HepG2 (cell line): ENCODE data around the gene NEK8. TPM values are rescaled to one million over a fixed set of nuclear protein-coding genes. Genes with fewer than 3 reads are reported as not detected.

ENCODE experiments used
- AKAP8 ChIP-seq: sonication (generic); formaldehyde crosslinking; IDR thresholded peaks from 2 replicates; pipeline ENCODE4 v1.5.1; 2020; ENCODE audit warnings: mild to moderate bottlenecking, missing genetic modification reagents
- ARNT2 ChIP-seq: sonication (generic); formaldehyde crosslinking; IDR thresholded peaks from 2 replicates; pipeline ENCODE4 v1.8.0; 2022; ENCODE audit warnings: mild to moderate bottlenecking, low read depth, missing genetic modification reagents, moderate library complexity
- CEBPB ChIP-seq: IDR thresholded peaks from 2 replicates; pipeline ENCODE4 v1.6.1; 2011; ENCODE audit warnings: low read depth, low read length, improper control_type of control experiment, borderline replicate concordance
- GMEB1 ChIP-seq: sonication (generic); formaldehyde crosslinking; IDR thresholded peaks from 2 replicates; pipeline ENCODE4 v1.5.1; 2020; ENCODE audit warnings: missing genetic modification reagents, mild to moderate bottlenecking, borderline replicate concordance
- IRF2 ChIP-seq: IDR thresholded peaks from 2 replicates; pipeline ENCODE4 v1.6.1; 2018; ENCODE audit warnings: missing genetic modification reagents, missing compliant biosample characterization
- KDM4B ChIP-seq: sonication (generic); formaldehyde crosslinking; IDR thresholded peaks from 2 replicates; pipeline ENCODE4 v1.4.0; 2020; ENCODE audit warnings: missing genetic modification reagents
- KDM5A ChIP-seq: fragments of 200-600 bp; sonication (generic); IDR thresholded peaks from 2 replicates; pipeline ENCODE4 v1.7.0; 2018; ENCODE audit warnings: antibody characterized with exemption, mild to moderate bottlenecking, low read length, borderline replicate concordance
- MIER2 ChIP-seq: IDR thresholded peaks from 2 replicates; pipeline ENCODE4 v1.6.1; 2016; ENCODE audit warnings: missing biosample characterization, missing genetic modification reagents
- NBN ChIP-seq: fragments of 450-650 bp; conservative IDR thresholded peaks from 2 replicates; pipeline ENCODE4 v1.6.1; 2017
- SIX1 ChIP-seq: sonication (generic); formaldehyde crosslinking; IDR thresholded peaks from 2 replicates; pipeline ENCODE4 v1.4.0; 2020; ENCODE audit warnings: missing genetic modification reagents, borderline replicate concordance
- TBP ChIP-seq: sonication (generic); formaldehyde crosslinking; IDR thresholded peaks from 2 replicates; pipeline ENCODE4 v1.5.0; 2020; ENCODE audit warnings: missing genetic modification reagents
- XBP1 ChIP-seq: sonication (generic); formaldehyde crosslinking; IDR thresholded peaks from 2 replicates; pipeline ENCODE4 v1.5.0; 2020; ENCODE audit warnings: missing genetic modification reagents
- ZBTB20 ChIP-seq: sonication (generic); formaldehyde crosslinking; IDR thresholded peaks from 2 replicates; pipeline ENCODE4 v1.8.1; 2023; ENCODE audit warnings: missing genetic modification reagents, low read depth, mild to moderate bottlenecking, borderline replicate concordance
- ZBTB37 ChIP-seq: sonication (generic); formaldehyde crosslinking; IDR thresholded peaks from 2 replicates; pipeline ENCODE4 v1.4.0; 2020; ENCODE audit warnings: mild to moderate bottlenecking, missing genetic modification reagents
- ZNF124 ChIP-seq: sonication (generic); formaldehyde crosslinking; IDR thresholded peaks from 2 replicates; pipeline ENCODE4 v1.4.0; 2020; ENCODE audit warnings: missing genetic modification reagents
- ZNF343 ChIP-seq: sonication (generic); formaldehyde crosslinking; IDR thresholded peaks from 2 replicates; pipeline ENCODE4 v1.4.0; 2020; ENCODE audit warnings: mild to moderate bottlenecking, missing genetic modification reagents
- ZNF451 ChIP-seq: sonication (generic); formaldehyde crosslinking; IDR thresholded peaks from 2 replicates; pipeline ENCODE4 v1.5.0; 2020; ENCODE audit warnings: mild to moderate bottlenecking, missing genetic modification reagents
- ZNF512B ChIP-seq: sonication (generic); formaldehyde crosslinking; IDR thresholded peaks from 2 replicates; pipeline ENCODE4 v1.5.1; 2020; ENCODE audit warnings: missing genetic modification reagents, mild to moderate bottlenecking, borderline replicate concordance
- ZNF547 ChIP-seq: sonication (generic); formaldehyde crosslinking; IDR thresholded peaks from 2 replicates; pipeline ENCODE4 v1.5.1; 2020; ENCODE audit warnings: mild to moderate bottlenecking, missing genetic modification reagents
- ZNF737 ChIP-seq: sonication (generic); formaldehyde crosslinking; IDR thresholded peaks from 2 replicates; pipeline ENCODE4 v1.5.0; 2020; ENCODE audit warnings: missing genetic modification reagents, mild to moderate bottlenecking, borderline replicate concordance
- polyA plus RNA-seq, 8 experiments: library from polyadenylated mRNA; depleted of rRNA in 3 of 8; stranded (reverse) in 7 of 8; unstranded in 1 of 8; fragments of >200 nt; fragmentation: Illumina TruSeq in 4 of 8; extraction: Trizol in 4 of 8; gene quantifications; 2 replicates each; pipeline versions ENCODE4 v1.2.1 to v1.2.3, GENCODE V29; 2011 to 2016; ENCODE audit warnings: low read depth in 4 of 8, missing spikeins in 1 of 8, mixed read lengths in 1 of 8; ENCODE audit not compliant: insufficient read depth in 1 of 8
- total RNA-seq, 5 experiments: library from RNA; depleted of rRNA; stranded (reverse); fragments of >200 nt; fragmentation: Illumina TruSeq; extraction: Trizol; gene quantifications; 2 replicates each; pipeline ENCODE4 v1.2.3, GENCODE V29; 2016; ENCODE audit warnings: low read depth in 1 of 5
- TF ChIP-seq, protein P1 (sequence below): sonication (generic); formaldehyde crosslinking; IDR thresholded peaks from 2 replicates; pipeline ENCODE4 v1.4.0; 2020; ENCODE audit warnings: mild to moderate bottlenecking, missing genetic modification reagents
- TF ChIP-seq, protein P2 (sequence below): IDR thresholded peaks from 2 replicates; pipeline ENCODE4 v1.6.1; 2012; ENCODE audit warnings: low read depth, low read length, improper control_type of control experiment

NEK8 gene
- total and polyA plus RNA-seq, 2 of the 13 experiments (the other 11 are each of a cell fraction or from before 2014, with no cell fraction given): 5.8 to 13.5 TPM

- TF ChIP-seq CEBPB (no peak), ZNF737 (CRISPR knock-in tag) (no peak), ZBTB20 (CRISPR knock-in tag) (no peak), ZNF343 (CRISPR knock-in tag) (0 out of 2 replicates have a peak, but pooled peaks have one; percentile 80), ZNF124 (CRISPR knock-in tag) (0 out of 2 replicates have a peak, but pooled peaks have one; percentile 18), SIX1 (CRISPR knock-in tag) (no peak; the same call in 1 of the 2 replicates), AKAP8 (CRISPR knock-in tag) (peak; percentile 67; the same call in 1 of the 2 replicates), TBP (CRISPR knock-in tag) (no peak), ZNF451 (peak; percentile 49; the same call in 1 of the 2 replicates), XBP1 (CRISPR knock-in tag) (no peak), GMEB1 (CRISPR knock-in tag) (no peak), ZNF512B (no peak), ZNF547 (CRISPR knock-in tag) (peak; percentile 28; the same call in 1 of the 2 replicates), KDM5A (no peak), KDM4B (CRISPR knock-in tag) (no peak), IRF2 (CRISPR knock-in tag) (no peak), NBN (no peak), ZBTB37 (CRISPR knock-in tag) (no peak), ARNT2 (peak; percentile 59; the same call in 1 of the 2 replicates), MIER2 (CRISPR knock-in tag) (no peak)
- TF ChIP-seq, protein P1, sequence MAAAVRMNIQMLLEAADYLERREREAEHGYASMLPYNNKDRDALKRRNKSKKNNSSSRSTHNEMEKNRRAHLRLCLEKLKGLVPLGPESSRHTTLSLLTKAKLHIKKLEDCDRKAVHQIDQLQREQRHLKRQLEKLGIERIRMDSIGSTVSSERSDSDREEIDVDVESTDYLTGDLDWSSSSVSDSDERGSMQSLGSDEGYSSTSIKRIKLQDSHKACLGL: no peak; the same call in 1 of the 2 replicates
- TF ChIP-seq, protein P2, sequence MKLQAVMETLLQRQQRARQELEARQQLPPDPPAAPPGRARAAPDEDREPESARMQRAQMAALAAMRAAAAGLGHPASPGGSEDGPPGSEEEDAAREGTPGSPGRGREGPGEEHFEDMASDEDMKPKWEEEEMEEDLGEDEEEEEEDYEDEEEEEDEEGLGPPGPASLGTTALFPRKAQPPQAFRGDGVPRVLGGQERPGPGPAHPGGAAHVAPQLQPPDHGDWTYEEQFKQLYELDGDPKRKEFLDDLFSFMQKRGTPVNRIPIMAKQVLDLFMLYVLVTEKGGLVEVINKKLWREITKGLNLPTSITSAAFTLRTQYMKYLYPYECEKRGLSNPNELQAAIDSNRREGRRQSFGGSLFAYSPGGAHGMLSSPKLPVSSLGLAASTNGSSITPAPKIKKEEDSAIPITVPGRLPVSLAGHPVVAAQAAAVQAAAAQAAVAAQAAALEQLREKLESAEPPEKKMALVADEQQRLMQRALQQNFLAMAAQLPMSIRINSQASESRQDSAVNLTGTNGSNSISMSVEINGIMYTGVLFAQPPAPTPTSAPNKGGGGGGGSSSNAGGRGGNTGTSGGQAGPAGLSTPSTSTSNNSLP: no peak
Observed at GRCh38 chr17:28743243-28744103, 14.9 kb downstream of the NEK8 start, which contains the start of gene TRAF4 (continued).
